RWPE2 (cell line): Measurements from ENCODE around the gene PROSER1.
"Not testable (repeated sequence)": the region's sequence is repeated elsewhere in the genome, so short reads cannot be mapped to it uniquely, and the experiment has no call there.

Experiments used
- ATAC-seq: fragments of 200-7000 bp; cut with Tn5 transposase; 3 replicates; pipeline ENCODE4 v1.9.1; 2021; ENCODE audit warnings: low read depth
- DNase-seq: peaks from one replicate; pipeline ENCODE4 v3.0.0-alpha.2; 2020; ENCODE audit warnings: low spot score
- H3K27ac ChIP-seq: fragments of 450-650 bp; 2 replicates; pipeline ENCODE4 v1.5.1; 2017; ENCODE audit warnings: mild to moderate bottlenecking; ENCODE audit not compliant: poor library complexity, severe bottlenecking
- H3K27me3 ChIP-seq: fragments of 250-450 bp; sonication (Bioruptor Pico); 2 replicates; pipeline ENCODE4 v1.5.1; 2021; ENCODE audit warnings: mild to moderate bottlenecking, moderate library complexity; ENCODE audit not compliant: insufficient read depth, poor library complexity, severe bottlenecking
- H3K36me3 ChIP-seq: fragments of 250-450 bp; sonication (Bioruptor Pico); 2 replicates; pipeline ENCODE4 v1.5.1; 2020; ENCODE audit warnings: low read depth, mild to moderate bottlenecking, moderate library complexity
- H3K4me1 ChIP-seq: fragments of 250-450 bp; sonication (Bioruptor Pico); 2 replicates; pipeline ENCODE4 v1.5.1; 2021; ENCODE audit warnings: mild to moderate bottlenecking, moderate library complexity; ENCODE audit not compliant: insufficient read depth, poor library complexity, severe bottlenecking
- H3K4me3 ChIP-seq: fragments of 250-450 bp; sonication (Bioruptor Pico); 2 replicates; pipeline ENCODE4 v1.5.1; 2021; ENCODE audit warnings: mild to moderate bottlenecking, moderate library complexity; ENCODE audit not compliant: severe bottlenecking
- H3K9me3 ChIP-seq: fragments of 250-450 bp; sonication (Bioruptor Pico); 2 replicates; pipeline ENCODE4 v1.5.1; 2021; ENCODE audit warnings: mild to moderate bottlenecking, moderate library complexity; ENCODE audit not compliant: severe bottlenecking
- TF ChIP-seq, protein P1 (sequence below): fragments of 450-650 bp; IDR thresholded peaks from one replicate; pipeline ENCODE4 v1.5.1; 2017; ENCODE audit warnings: mild to moderate bottlenecking, moderate library complexity; ENCODE audit not compliant: poor library complexity, severe bottlenecking

The PROSER1 gene

DNA sequence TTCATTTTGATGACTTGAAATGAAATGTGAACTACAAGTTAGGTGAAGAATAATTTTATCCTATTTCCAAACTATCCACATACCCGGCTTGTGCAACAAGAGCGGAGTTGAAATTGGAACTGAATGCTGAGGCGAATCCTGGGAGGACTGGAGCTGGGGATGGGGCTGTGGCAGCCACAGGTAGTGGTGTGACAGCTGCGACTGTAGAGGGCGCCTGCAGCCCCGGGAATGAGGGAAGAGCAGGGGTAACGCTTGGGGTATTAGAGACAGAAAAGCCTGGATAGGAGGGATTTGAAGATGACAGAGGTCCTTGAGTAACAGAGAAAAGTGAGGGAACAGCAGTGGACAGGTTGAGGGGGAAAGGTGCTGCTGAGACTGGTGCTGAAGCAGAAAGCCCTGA lies 25.3 kb downstream of the PROSER1 start:
- H3K27ac ChIP-seq, result no peak overlapping the region
- peaks cover 83% of the 10 kb centered on the region for H3K36me3 ChIP-seq
- no peak overlapping the region for H3K4me3 ChIP-seq
- TF ChIP-seq, protein P1, sequence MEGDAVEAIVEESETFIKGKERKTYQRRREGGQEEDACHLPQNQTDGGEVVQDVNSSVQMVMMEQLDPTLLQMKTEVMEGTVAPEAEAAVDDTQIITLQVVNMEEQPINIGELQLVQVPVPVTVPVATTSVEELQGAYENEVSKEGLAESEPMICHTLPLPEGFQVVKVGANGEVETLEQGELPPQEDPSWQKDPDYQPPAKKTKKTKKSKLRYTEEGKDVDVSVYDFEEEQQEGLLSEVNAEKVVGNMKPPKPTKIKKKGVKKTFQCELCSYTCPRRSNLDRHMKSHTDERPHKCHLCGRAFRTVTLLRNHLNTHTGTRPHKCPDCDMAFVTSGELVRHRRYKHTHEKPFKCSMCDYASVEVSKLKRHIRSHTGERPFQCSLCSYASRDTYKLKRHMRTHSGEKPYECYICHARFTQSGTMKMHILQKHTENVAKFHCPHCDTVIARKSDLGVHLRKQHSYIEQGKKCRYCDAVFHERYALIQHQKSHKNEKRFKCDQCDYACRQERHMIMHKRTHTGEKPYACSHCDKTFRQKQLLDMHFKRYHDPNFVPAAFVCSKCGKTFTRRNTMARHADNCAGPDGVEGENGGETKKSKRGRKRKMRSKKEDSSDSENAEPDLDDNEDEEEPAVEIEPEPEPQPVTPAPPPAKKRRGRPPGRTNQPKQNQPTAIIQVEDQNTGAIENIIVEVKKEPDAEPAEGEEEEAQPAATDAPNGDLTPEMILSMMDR, result no peak
- ATAC-seq, result no peak
- DNase-seq, result no peak
- H3K4me1 ChIP-seq, result no peaks in the 10 kb centered on the region
- H3K9me3 ChIP-seq, result no peaks in the 10 kb centered on the region
- no peaks in the 10 kb centered on the region for H3K27me3 ChIP-seq

DNA sequence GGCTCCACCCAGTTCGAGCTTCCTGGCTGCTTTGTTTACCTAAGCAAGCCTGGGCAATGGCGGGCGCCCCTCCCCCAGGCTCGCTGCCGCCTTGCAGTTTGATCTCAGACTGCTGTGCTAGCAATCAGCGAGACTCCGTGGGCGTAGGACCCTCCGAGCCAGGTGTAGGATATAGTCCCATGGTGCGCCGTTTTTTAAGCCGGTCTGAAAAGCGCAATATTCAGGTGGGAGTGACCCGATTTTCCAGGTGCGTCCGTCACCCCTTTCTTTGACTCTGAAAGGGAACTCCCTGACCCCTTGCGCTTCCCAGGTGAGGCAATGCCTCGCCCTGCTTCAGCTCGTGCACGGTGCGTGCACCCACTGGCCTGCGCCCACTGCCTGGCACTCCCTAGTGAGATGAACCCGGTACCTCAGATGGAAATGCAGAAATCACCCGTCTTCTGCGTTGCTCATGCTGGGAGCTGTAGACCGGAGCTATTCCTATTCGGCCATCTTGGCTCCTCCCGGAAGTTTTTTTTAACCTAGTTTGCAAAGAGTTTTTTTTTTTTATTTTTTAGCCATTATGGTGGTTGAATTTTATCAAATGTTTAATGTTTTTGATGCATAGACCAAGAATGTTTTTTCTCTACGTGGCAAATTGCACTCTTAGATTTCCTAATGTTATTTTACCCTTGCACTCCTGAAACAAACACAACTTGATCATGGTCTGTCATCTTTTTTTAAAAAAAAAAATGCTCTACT lies 31.3 kb downstream of the PROSER1 start:
- peaks cover 25% of the 10 kb centered on the region for H3K36me3 ChIP-seq
- H3K27ac ChIP-seq, result peak overlapping the region; percentile 68
- H3K4me1 ChIP-seq, ATAC-seq, H3K9me3 ChIP-seq, H3K27me3 ChIP-seq, DNase-seq: not testable (repeated sequence)
- peak overlapping the region; percentile 30 for H3K4me3 ChIP-seq

DNA sequence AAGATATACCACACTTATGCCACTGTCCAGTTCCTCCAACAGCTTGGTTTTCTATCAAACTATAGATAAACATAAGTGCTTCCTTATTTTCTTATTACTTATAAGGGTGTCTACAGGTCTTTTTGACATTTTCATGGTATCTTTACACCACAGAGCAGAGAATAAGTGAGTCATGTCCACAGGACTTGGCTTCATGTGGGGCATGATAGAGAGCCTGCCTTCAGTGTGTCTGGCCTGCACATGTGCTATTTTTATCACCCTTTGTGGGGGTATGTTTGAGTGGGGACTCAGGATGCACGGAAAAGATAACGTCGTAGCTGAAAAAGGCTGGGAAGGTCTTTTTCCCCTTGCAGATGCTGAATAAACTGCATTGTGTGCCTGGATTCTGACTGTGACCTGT lies 39.1 kb downstream of the PROSER1 start:
- no peaks in the 10 kb centered on the region for H3K4me1 ChIP-seq
- no peaks in the 10 kb centered on the region for H3K9me3 ChIP-seq
- H3K27me3 ChIP-seq, result no peaks in the 10 kb centered on the region
- TF ChIP-seq, protein P1, result no peak
- H3K4me3 ChIP-seq, result no peak overlapping the region
- DNase-seq (no peak), ATAC-seq (no peak)
- no peak overlapping the region for H3K27ac ChIP-seq
- H3K36me3 ChIP-seq, result no peaks in the 10 kb centered on the region

DNA sequence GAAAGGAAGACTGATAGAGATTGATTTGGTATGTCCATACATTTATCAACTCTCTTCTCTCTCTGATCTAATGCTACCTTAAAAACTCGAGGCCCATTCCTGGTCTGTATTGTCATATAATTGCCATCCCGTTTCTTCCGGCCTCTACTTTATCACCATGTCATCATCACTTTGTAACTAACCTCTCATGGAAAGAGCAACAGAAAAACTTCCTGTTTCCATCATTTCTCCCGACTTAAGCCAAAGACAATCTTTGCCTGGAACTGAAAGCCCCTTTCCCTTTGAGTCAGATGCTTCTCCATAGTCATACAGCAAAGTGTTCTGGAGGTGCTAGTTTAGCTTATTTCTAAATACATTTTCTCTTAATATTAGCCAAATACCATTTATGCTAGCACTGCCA lies 44.5 kb downstream of the PROSER1 start:
- ATAC-seq, result no peak

DNA sequence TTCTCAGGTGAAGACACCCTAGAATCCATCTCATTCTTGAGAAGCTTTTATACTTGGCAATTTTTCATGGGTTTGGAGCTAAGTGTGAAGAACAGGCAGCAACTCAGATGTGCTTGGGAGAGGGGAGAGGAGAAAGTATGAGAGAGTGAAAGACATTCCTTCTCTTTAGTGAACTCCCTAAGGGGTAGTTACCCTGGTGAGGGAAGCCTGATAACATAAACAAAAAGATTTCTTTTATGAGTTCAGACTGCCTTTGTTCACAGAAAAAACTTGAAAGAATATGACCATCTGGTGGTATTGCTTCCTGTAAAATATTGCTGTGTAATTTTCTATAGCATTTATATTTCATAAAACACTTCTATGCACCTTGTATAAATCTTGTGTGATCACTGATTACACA lies 47.2 kb downstream of the PROSER1 start, which contains the start of gene STOML3:
TSS of gene STOML3 (minus strand) at position 139 of the 400 bp plus-strand sequence. CDS start at position 29, 110 bp downstream.
- Histone ChIP-seq H3K27me3 (no peaks in the 10 kb centered on the region), H3K4me1 (no peaks in the 10 kb centered on the region), H3K27ac (no peak within 1 kb of the TSS), H3K36me3 (no peaks in the 10 kb centered on the region), H3K9me3 (no peaks in the 10 kb centered on the region), H3K4me3 (no peak within 1 kb of the TSS)
- ATAC-seq, result no peak
- DNase-seq, result no peak
- TF ChIP-seq, protein P1, result no peak

More for the DNA sequence above, 44.5 kb downstream of the PROSER1 start:
- Histone ChIP-seq H3K4me1 (no peaks in the 10 kb centered on the region), H3K4me3 (no peak overlapping the region), H3K27me3 (no peaks in the 10 kb centered on the region), H3K9me3 (no peaks in the 10 kb centered on the region), H3K36me3 (no peaks in the 10 kb centered on the region), H3K27ac (no peak overlapping the region)
- TF ChIP-seq, protein P1, result no peak
- no peak for DNase-seq
